Measurements from ENCODE around the gene KCNMA1.

KCNMA1 gene

GRCh38 chr10:77266242-77266641 lies 371.4 kb downstream of the KCNMA1 start:
- in situ Hi-C loops (cut with MboI; ENCODE audit: low sequenced_read_pairs) = no loop called here

- in situ Hi-C loops (cut with MboI; ENCODE audit: low sequenced_read_pairs) = no loop called here
Measured at GRCh38 chr10:77264527-77264926, 373.1 kb downstream of the KCNMA1 start.

GRCh38 chr10:77264107-77264506 lies 373.5 kb downstream of the KCNMA1 start:
- in situ Hi-C loops (cut with MboI; ENCODE audit: low sequenced_read_pairs) = no loop called here

GRCh38 chr10:77263700-77264099 lies 373.9 kb downstream of the KCNMA1 start:
- in situ Hi-C loops (cut with MboI; ENCODE audit: low sequenced_read_pairs) = no loop called here

DNA sequence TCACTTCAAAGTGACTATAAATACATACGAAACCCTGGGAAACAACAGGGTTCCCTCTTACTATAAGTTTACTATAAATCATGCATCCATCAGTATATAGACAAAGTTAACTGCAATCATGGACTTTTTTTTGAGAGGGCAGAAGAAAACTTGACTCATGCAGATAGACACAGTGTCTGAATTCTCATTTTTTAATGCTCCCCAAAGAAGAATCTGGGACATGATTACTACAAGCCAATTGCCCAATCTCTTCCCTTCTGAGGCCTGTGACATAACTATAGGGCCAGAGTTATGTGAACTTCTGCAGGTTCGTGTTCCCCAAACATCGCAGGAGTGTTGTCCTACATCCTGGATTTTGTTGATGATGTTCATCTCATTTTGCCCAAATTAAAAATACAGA lies 376.5 kb downstream of the KCNMA1 start:
- in situ Hi-C loops (cut with MboI; ENCODE audit: low sequenced_read_pairs) = no loop called here

- in situ Hi-C loops (cut with MboI; ENCODE audit: low sequenced_read_pairs) = no loop called here
Measured at GRCh38 chr10:77259171-77259874, 378.3 kb downstream of the KCNMA1 start.

DNA sequence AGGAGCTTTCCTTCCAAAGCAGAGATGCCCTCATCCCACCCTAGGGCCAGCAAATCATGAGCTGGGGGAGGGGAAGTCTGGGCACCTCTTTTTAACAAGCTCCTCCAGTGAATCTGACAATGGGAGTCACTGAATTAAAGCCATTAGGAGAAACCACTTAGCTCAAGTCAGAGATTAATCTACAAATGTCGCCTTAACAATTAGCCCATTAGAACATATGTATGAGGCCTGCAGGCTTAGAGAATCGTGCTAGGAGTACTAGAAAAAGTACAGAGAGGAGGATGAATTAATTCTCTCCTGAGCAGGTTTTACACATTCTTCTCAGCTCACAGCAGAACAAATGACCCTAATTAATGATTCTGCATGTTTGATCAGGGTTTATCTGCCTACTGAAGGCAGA lies 381.3 kb downstream of the KCNMA1 start:
- in situ Hi-C loops (cut with MboI; ENCODE audit: low sequenced_read_pairs) = no loop called here

GRCh38 chr10:77253556-77254064 lies 384.0 kb downstream of the KCNMA1 start:
- in situ Hi-C loops (cut with MboI; ENCODE audit: low sequenced_read_pairs) = no loop called here

GRCh38 chr10:77253147-77253545 lies 384.5 kb downstream of the KCNMA1 start:
- in situ Hi-C loops (cut with MboI; ENCODE audit: low sequenced_read_pairs) = no loop called here

- in situ Hi-C loops (cut with MboI; ENCODE audit: low sequenced_read_pairs) = no loop called here
Measured at GRCh38 chr10:77252380-77253146, 385.0 kb downstream of the KCNMA1 start.

GRCh38 chr10:77251297-77252013 lies 386.2 kb downstream of the KCNMA1 start:
- in situ Hi-C loops (cut with MboI; ENCODE audit: low sequenced_read_pairs) = no loop called here

GRCh38 chr10:77249901-77250459 lies 387.6 kb downstream of the KCNMA1 start:
- in situ Hi-C loops (cut with MboI; ENCODE audit: low sequenced_read_pairs) = no loop called here

DNA sequence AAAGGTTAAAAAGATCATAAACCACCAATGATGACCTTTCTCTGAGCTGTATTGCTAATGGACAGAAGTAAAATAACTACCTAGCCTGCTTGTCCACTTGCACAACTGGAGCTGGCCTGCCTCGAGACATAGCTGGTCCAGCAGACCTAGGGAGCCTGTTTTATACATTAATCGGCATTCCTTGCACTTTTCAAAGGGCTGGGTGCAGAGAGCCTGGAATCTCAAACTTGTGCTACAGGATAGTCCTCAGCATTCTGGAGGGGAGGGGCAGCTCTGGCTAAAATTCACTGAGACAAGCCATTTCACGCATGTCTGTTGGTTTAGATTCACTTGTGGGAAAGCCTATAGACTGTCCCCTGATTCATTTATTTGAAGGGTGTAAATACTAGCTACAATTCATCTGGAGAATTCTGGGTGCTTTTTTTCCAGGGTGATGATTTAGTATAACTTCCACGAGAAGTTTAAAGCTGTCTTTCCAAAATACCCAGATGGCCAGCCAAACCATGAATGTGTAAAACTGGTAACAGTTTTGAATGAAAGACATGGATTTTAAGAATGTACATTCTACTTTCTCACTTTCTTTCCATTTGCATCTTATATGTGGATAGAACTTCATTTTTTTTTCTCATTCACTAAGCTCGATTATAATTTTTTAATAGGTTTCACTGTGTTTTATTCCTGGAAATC lies 389.4 kb downstream of the KCNMA1 start:
- in situ Hi-C loops (cut with MboI; ENCODE audit: low sequenced_read_pairs) = no loop called here

DNA sequence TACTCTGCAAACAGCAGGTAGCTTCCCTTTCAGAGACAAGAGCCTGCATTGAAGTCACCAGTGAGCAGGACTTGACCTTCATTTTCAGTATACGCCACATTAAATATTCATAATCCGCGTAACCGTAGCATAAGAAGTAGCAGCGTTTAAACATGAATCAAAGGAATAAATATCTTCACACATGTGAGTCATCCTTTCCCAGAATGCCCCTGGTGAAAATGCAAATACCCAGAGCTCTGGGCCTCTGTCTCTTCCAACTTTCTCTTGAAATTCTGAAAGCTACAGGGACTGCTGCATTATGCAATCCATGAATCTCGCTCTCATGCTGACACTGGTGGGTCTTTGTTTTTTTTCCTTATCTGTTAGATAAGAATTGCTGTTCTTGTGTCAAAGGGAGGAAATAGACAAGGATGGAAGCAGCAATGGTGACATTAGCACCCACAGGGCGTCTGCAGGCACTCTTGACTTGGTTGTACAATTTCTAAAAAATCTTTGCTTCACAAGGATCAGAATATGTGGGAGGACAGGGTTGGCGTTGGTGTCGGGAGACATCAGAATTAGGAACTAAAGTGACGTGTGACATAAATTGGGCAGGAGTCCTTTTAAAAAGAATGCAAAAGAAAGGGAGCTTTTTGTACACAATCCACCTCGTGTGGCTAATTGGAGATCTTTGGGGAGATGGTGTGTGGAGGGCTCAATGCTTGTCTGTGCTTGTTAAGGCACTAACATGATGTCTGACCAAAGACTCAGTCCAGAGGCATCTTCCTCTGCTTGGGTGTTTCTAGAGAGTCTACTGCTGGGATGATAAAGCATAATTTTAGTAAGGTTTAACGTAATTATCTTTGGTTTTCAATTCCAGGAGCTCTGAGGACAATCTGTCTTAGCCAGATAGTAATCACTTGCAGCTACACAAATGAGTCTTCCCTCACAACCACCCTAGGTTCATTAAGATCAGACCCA lies 390.3 kb downstream of the KCNMA1 start:
- in situ Hi-C loops (cut with MboI; ENCODE audit: low sequenced_read_pairs) = no loop called here

DNA sequence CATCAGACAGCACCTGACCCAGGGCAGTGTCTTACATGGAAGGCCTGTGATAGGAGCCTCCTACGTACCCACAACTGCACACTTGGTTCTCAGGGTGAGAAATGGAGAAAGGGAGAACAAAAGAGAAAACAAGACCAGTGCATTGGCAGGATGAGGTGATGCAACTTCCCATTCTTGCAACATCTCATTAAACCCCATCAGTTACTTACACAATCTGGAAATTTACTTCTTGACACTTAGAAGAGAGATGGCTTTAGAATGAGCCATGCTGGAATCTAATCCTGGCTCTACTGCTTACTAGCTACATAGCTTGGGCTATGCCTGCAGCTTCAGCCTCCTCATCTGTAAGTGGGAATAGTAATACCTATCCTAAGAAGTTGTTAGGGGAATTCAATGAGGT lies 391.7 kb downstream of the KCNMA1 start:
- in situ Hi-C loops (cut with MboI; ENCODE audit: low sequenced_read_pairs) = no loop called here

- in situ Hi-C loops (cut with MboI; ENCODE audit: low sequenced_read_pairs) = no loop called here
Measured at GRCh38 chr10:77244746-77245145, 392.9 kb downstream of the KCNMA1 start.

DNA sequence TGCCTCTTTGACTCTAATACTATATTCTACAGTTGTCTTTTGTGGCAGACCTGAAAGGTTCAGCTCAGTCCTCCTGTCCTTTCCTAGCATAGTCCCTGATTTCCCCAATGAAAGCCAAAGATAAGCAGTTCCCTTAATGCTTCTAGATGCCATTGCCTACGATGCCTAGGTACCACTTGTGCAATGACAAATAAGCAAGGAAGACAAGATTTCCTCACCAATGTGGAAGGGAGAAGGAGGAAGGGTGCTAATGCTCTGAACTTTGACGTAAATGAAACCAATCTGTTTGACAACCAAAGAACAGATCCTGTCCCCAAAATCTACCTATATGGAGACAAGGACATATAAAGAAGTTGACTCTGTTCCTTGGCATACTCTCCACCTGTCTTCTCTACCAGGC lies 393.3 kb downstream of the KCNMA1 start:
- in situ Hi-C loops (cut with MboI; ENCODE audit: low sequenced_read_pairs) = no loop called here

DNA sequence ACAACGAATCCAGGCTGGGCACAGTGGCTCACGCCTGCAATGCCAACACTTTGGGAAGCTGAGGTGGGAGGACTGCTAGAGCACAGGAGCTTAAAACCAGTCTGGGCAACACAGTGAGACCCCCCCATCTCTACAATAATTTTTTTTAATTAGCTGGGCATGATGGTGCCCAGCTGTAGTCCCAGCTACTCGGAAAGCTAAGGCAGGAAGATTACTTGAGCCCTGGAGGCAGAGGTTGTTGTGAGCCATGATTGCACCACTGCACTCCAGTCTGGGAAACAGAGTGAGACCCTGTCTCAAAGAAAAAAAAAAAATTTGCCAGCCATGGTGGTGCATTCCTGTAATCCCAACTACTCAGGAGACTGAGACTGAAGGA lies 396.3 kb downstream of the KCNMA1 start:
- in situ Hi-C loops (cut with MboI; ENCODE audit: low sequenced_read_pairs) = no loop called here

GRCh38 chr10:77240706-77241349 lies 396.8 kb downstream of the KCNMA1 start:
- in situ Hi-C loops (cut with MboI; ENCODE audit: low sequenced_read_pairs) = no loop called here
